HCT116 (cell line): Measurements from ENCODE around the gene SEMA5A. TPM values are rescaled to one million over a fixed set of nuclear protein-coding genes. Genes with fewer than 3 reads are reported as not detected.

Experiments used
- ATAC-seq: fragments of 200-7000 bp; cut with Tn5 transposase; 2 replicates; pipeline ENCODE4 v1.9.1; 2020; ENCODE audit warnings: mild to moderate bottlenecking, moderate library complexity
- BruUV-seq: library from RNA; stranded (reverse); fragments of 400-500 nt; replicated peaks from 2 replicates; lab custom pipeline; 2021; lab: Mats Ljungman, UMichigan
- CTCF ChIA-PET: fragments of 300-600 bp; sonication (Branson Sonifier 250); formaldehyde crosslinking; loops from one replicate; lab custom pipeline; 2021; ENCODE audit warnings: antibody characterized with exemption; lab: Charles Lee
- POLR2A ChIA-PET: fragments of 300-600, 350-600 bp; sonication (Branson Sonifier 250); formaldehyde crosslinking; loops from one replicate; lab custom pipeline; 2021; ENCODE audit warnings: antibody characterized with exemption; lab: Charles Lee
- RAD21 ChIA-PET, 2 experiments: fragments of 300-600 bp; sonication (Branson Sonifier 250); formaldehyde crosslinking; loops; one replicate each; lab custom pipeline; 2023; ENCODE audit warnings: low total read pairs in 2 of 2; ENCODE audit not compliant: uncharacterized antibody in 2 of 2, unreplicated experiment in 2 of 2, low non-redundant PET in 1 of 2; lab: Charles Lee
- DNase-seq: peaks from one replicate; pipeline ENCODE4 v3.0.0-alpha.2; 2010; ENCODE audit warnings: low read depth, low spot score
- H2AFZ ChIP-seq: fragments of 200-600 bp; shearing (Covaris generic), sonication (generic); 2 replicates; pipeline ENCODE4 v1.6.1; 2017; ENCODE audit warnings: low read depth, mixed run types, mixed read lengths, antibody characterized with exemption, low read length; ENCODE audit not compliant: poor library complexity, severe bottlenecking
- H3K27ac ChIP-seq: 2 replicates; pipeline ENCODE4 v1.5.1; 2012; ENCODE audit warnings: low read depth, low read length
- H3K27me3 ChIP-seq: fragments of 200-600 bp; sonication (generic); 2 replicates; pipeline ENCODE4 v1.6.1; 2016; ENCODE audit warnings: mixed run types, low read length, mixed read lengths; ENCODE audit not compliant: insufficient read depth
- H3K36me3 ChIP-seq, 2 experiments: fragments of 200-500 bp in 1 of 2; fragments of 200-600 bp in 1 of 2; sonication (Bioruptor generic) in 1 of 2; sonication (generic) in 1 of 2; 2 replicates each; pipeline versions ENCODE4 v1.5.1 to v1.6.1; 2014 to 2016; ENCODE audit warnings: low read length in 2 of 2, inconsistent platforms in 1 of 2, mixed read lengths in 1 of 2, mixed run types in 1 of 2; ENCODE audit not compliant: insufficient read depth in 2 of 2, control insufficient read depth in 1 of 2
- H3K4me1 ChIP-seq, 2 experiments: fragments of 200-600 bp in 1 of 2; sonication (generic) in 1 of 2; 2 replicates each; pipeline versions ENCODE4 v1.5.1 to v1.6.1; 2012 to 2017; ENCODE audit warnings: low read length in 2 of 2, inconsistent platforms in 1 of 2, mild to moderate bottlenecking in 1 of 2, mixed read lengths in 1 of 2, mixed run types in 1 of 2, moderate library complexity in 1 of 2; ENCODE audit not compliant: insufficient read depth in 2 of 2, control insufficient read depth in 1 of 2
- H3K4me2 ChIP-seq: fragments of 200-600 bp; sonication (generic); 2 replicates; pipeline ENCODE4 v1.6.1; 2017; ENCODE audit warnings: mixed run types, low read length, mixed read lengths
- H3K4me3 ChIP-seq, 2 experiments: fragments of 200-600 bp in 1 of 2; sonication (generic) in 1 of 2; replicated peaks in 1 of 2; 2 replicates each; pipeline ENCODE4 v1.5.1; 2011 to 2016; ENCODE audit warnings: low read length in 2 of 2, control low read depth in 1 of 2, low read depth in 1 of 2, mild to moderate bottlenecking in 1 of 2, mixed read lengths in 1 of 2, mixed run types in 1 of 2
- H3K79me2 ChIP-seq: fragments of 200-600 bp; sonication (generic); 2 replicates; pipeline ENCODE4 v1.6.1; 2017; ENCODE audit warnings: mild to moderate bottlenecking, mixed run types, low read length, moderate library complexity, mixed read lengths; ENCODE audit not compliant: insufficient read depth
- H3K9ac ChIP-seq: fragments of 200-600 bp; sonication (generic); 2 replicates; pipeline ENCODE4 v1.6.1; 2016; ENCODE audit warnings: low read length, mixed read lengths
- H3K9me2 ChIP-seq: fragments of 200-600 bp; sonication (generic), shearing (Covaris generic); 2 replicates; pipeline ENCODE4 v1.6.1; 2017; ENCODE audit warnings: mixed run types, mild to moderate bottlenecking, moderate library complexity; ENCODE audit not compliant: insufficient read depth
- H3K9me3 ChIP-seq, 2 experiments: fragments of 200-500 bp in 1 of 2; fragments of 200-600 bp in 1 of 2; sonication (Bioruptor generic) in 1 of 2; sonication (generic) in 1 of 2; 2 replicates each; pipeline ENCODE4 v1.6.1; 2014 to 2017; ENCODE audit warnings: low read length in 2 of 2, mixed read lengths in 2 of 2, inconsistent platforms in 1 of 2, low read depth in 1 of 2, mild to moderate bottlenecking in 1 of 2, mixed run types in 1 of 2, moderate library complexity in 1 of 2; ENCODE audit not compliant: control insufficient read depth in 1 of 2, insufficient read depth in 1 of 2
- H4K20me1 ChIP-seq: fragments of 200-600 bp; sonication (generic), shearing (Covaris generic); 2 replicates; pipeline ENCODE4 v1.6.1; 2017; ENCODE audit warnings: mixed run types, mild to moderate bottlenecking, moderate library complexity; ENCODE audit not compliant: insufficient read depth
- ATF3 ChIP-seq: IDR thresholded peaks from 2 replicates; pipeline ENCODE4 v1.6.1; 2012
- CBX3 ChIP-seq: IDR thresholded peaks from 2 replicates; pipeline ENCODE4 v1.6.1; 2012; ENCODE audit warnings: low read depth
- CEBPB ChIP-seq: IDR thresholded peaks from 2 replicates; pipeline ENCODE4 v1.6.1; 2012; ENCODE audit warnings: low read depth
- CTCF ChIP-seq, 3 experiments: fragments of 200-600 bp in 1 of 3; sonication (generic) in 1 of 3; IDR thresholded peaks in 2 of 3; conservative IDR thresholded peaks in 1 of 3; 2 replicates each; pipeline ENCODE4 v1.5.1; 2012 to 2017; ENCODE audit warnings: low read depth in 2 of 3, low read length in 2 of 3, antibody characterized with exemption in 1 of 3, borderline replicate concordance in 1 of 3, control low read depth in 1 of 3, mild to moderate bottlenecking in 1 of 3, mixed read lengths in 1 of 3, mixed run types in 1 of 3, moderate library complexity in 1 of 3; ENCODE audit not compliant: insufficient read depth in 1 of 3
- ELF1 ChIP-seq: IDR thresholded peaks from 2 replicates; pipeline ENCODE4 v1.6.1; 2012; ENCODE audit warnings: low read depth, borderline replicate concordance
- EZH2 ChIP-seq: fragments of 200-600 bp; sonication (generic); IDR thresholded peaks from 2 replicates; pipeline ENCODE4 v1.6.1; 2017; ENCODE audit warnings: antibody characterized with exemption, mixed run types
- FOSL1 ChIP-seq: IDR thresholded peaks from 2 replicates; pipeline ENCODE4 v1.6.1; 2012; ENCODE audit warnings: low read depth
- JUND ChIP-seq: IDR thresholded peaks from 2 replicates; pipeline ENCODE4 v1.6.1; 2012
- MAX ChIP-seq: IDR thresholded peaks from 2 replicates; pipeline ENCODE4 v1.6.1; 2012
- POLR2AphosphoS5 ChIP-seq: IDR thresholded peaks from 2 replicates; pipeline ENCODE4 v1.6.1; 2011; ENCODE audit warnings: mild to moderate bottlenecking, low read depth, low read length, moderate library complexity
- REST ChIP-seq: IDR thresholded peaks from 2 replicates; pipeline ENCODE4 v1.6.1; 2012; ENCODE audit warnings: low read depth
- SIN3A ChIP-seq: IDR thresholded peaks from 2 replicates; pipeline ENCODE4 v1.6.1; 2012; ENCODE audit warnings: low read depth
- SRF ChIP-seq: IDR thresholded peaks from 2 replicates; pipeline ENCODE4 v1.6.1; 2012; ENCODE audit warnings: low read depth
- TCF7L2 ChIP-seq: IDR thresholded peaks from 2 replicates; pipeline ENCODE4 v1.7.0; 2011; ENCODE audit warnings: borderline replicate concordance, inconsistent platforms; ENCODE audit not compliant: insufficient read depth, insufficient read length; ENCODE audit errors: extremely low read depth
- ZBTB33 ChIP-seq: IDR thresholded peaks from 2 replicates; pipeline ENCODE4 v1.6.1; 2011; ENCODE audit warnings: mild to moderate bottlenecking, low read length, moderate library complexity; ENCODE audit not compliant: insufficient replicate concordance; ENCODE audit errors: extremely low read depth
- ZFX ChIP-seq: fragments of 450-650 bp; IDR thresholded peaks from 2 replicates; pipeline ENCODE4 v1.6.1; 2017
- ZNF274 ChIP-seq: fragments of 200-500 bp; sonication (Bioruptor generic); IDR thresholded peaks from 2 replicates; pipeline ENCODE4 v1.6.1; 2014; ENCODE audit warnings: mild to moderate bottlenecking, low read depth, low read length, inconsistent platforms
- intact Hi-C: fragments of 100-400 bp; cut with micrococcal nuclease; formaldehyde crosslinking; loops from 2 replicates; pipeline ENCODE4 v1.10.0; 2022
- total RNA-seq: library from RNA; stranded (reverse); gene quantifications from one replicate; pipeline ENCODE4 v1.2.1, GENCODE V29; 2021; ENCODE audit not compliant: unreplicated experiment

SEMA5A gene
- total RNA-seq, 1 experiment from 2014 or later, result 0.02 TPM

GRCh38 chr5:9524941-9525340, 20.9 kb downstream of the SEMA5A start:
- H3K4me2 ChIP-seq, result no peak overlapping the region
- no peaks in the 10 kb centered on the region for H3K36me3 ChIP-seq
- no peak for ATAC-seq
- no peaks in the 10 kb centered on the region for H4K20me1 ChIP-seq
- ChIA-PET CTCF (no interaction called here), POLR2A (no interaction called here), RAD21 (no interaction called here)
- intact Hi-C loops, result no loop called here
- H3K27ac ChIP-seq, result no peak overlapping the region
- H3K79me2 ChIP-seq, result no peaks in the 10 kb centered on the region
- TF ChIP-seq CTCF (IDR thresholded peaks at IDR 0.05 in 2 of 3, conservative IDR thresholded peaks at IDR 0.05 in 1 of 3; ENCODE audit: borderline replicate concordance in 1 of 3, insufficient read depth in 1 of 3, low read depth in 2 of 3, low read length in 2 of 3) (no peak), ZNF274 (no peak), TCF7L2 (no peak), JUND (no peak), ZFX (no peak), FOSL1 (no peak), SRF (no peak), EZH2 (no peak), ATF3 (no peak), SIN3A (no peak), ELF1 (no peak), ZBTB33 (no peak), MAX (no peak), CBX3 (no peak), POLR2AphosphoS5 (no peak), CEBPB (no peak), REST (no peak)
- H3K9ac ChIP-seq, result no peak overlapping the region
- no peak for DNase-seq
- no peak overlapping the region for H2AFZ ChIP-seq
- H3K9me3 ChIP-seq, result peaks cover 4 to 16% of the 10 kb centered on the region in 2 experiments; a peak in 3 of 4 replicates
- H3K9me2 ChIP-seq, result no peaks in the 10 kb centered on the region
- BruUV-seq, result no TSS peak
- H3K4me3 ChIP-seq, result no peak overlapping the region
- no peaks in the 10 kb centered on the region for H3K27me3 ChIP-seq
- H3K4me1 ChIP-seq, result no peaks in the 10 kb centered on the region
